Measurements from ENCODE around the gene MAML3. TPM values are rescaled to one million over a fixed set of nuclear protein-coding genes. Genes with fewer than 3 reads are reported as not detected.
A peak's percentile ranks its signal among the peaks of the same experiment; 100 is the strongest.

The MAML3 gene
- total RNA-seq, 2 donors from 2014 or later = 29.2 to 32.2 TPM

DNA sequence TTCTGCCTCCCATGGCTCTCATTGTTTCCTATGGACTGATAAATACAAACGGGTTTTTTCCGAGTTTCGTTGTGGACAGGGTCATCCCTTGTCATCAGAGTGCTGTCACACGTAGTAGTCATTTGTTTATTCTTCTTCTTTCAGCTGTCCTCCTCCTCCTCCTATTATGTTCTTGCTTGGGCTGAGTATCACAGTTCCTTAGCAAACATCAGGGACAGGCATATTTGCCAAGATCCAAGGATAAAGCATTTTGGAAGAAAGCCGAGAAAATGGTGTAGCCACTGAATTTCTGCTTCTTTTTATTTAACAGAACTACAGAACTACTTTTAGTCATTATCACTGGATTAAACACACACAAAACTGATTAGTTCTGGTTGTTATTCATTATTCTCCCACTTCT lies 167.9 kb downstream of the MAML3 start:
- Mint-ChIP-seq H3K4me3 (no peak overlapping the region), H3K9me3 (no peaks in the 10 kb centered on the region), H3K27ac (peak overlapping the region; percentile 54), H3K36me3 (ENCODE audit: low read depth) (peaks cover 3% of the 10 kb centered on the region), H3K4me1 (peaks cover 35% of the 10 kb centered on the region), H3K27me3 (ENCODE audit: insufficient read depth) (no peaks in the 10 kb centered on the region)
- Histone ChIP-seq H3K9me3 (ENCODE audit: control insufficient read depth, low read length) (no peaks in the 10 kb centered on the region), H3K4me1 (ENCODE audit: control insufficient read depth, insufficient read depth, low read length) (peaks cover 23% of the 10 kb centered on the region), H3K27ac (ENCODE audit: low read depth, low read length) (no peak overlapping the region), H3K9ac (ENCODE audit: extremely low read depth, low read length, poor library complexity, severe bottlenecking) (no peak overlapping the region), H3K36me3 (ENCODE audit: control insufficient read depth, insufficient read depth, low read length) (peaks cover 8% of the 10 kb centered on the region), H3K27me3 (ENCODE audit: control insufficient read depth, insufficient read depth, low read length, poor library complexity, severe bottlenecking) (no peaks in the 10 kb centered on the region), H3K4me3 (ENCODE audit: low read length) (peak overlapping the region; percentile 24)
- TF ChIP-seq, protein P1, sequence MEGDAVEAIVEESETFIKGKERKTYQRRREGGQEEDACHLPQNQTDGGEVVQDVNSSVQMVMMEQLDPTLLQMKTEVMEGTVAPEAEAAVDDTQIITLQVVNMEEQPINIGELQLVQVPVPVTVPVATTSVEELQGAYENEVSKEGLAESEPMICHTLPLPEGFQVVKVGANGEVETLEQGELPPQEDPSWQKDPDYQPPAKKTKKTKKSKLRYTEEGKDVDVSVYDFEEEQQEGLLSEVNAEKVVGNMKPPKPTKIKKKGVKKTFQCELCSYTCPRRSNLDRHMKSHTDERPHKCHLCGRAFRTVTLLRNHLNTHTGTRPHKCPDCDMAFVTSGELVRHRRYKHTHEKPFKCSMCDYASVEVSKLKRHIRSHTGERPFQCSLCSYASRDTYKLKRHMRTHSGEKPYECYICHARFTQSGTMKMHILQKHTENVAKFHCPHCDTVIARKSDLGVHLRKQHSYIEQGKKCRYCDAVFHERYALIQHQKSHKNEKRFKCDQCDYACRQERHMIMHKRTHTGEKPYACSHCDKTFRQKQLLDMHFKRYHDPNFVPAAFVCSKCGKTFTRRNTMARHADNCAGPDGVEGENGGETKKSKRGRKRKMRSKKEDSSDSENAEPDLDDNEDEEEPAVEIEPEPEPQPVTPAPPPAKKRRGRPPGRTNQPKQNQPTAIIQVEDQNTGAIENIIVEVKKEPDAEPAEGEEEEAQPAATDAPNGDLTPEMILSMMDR (conservative IDR thresholded peaks at IDR 0.05) = no peak
- 78% methylated on average over 5 of the region's 5 CpGs for WGBS, 2 experiments (ENCODE audit: insufficient coverage in 1 of 2, insufficient read length in 1 of 2)
- DNase-seq = no peak

DNA sequence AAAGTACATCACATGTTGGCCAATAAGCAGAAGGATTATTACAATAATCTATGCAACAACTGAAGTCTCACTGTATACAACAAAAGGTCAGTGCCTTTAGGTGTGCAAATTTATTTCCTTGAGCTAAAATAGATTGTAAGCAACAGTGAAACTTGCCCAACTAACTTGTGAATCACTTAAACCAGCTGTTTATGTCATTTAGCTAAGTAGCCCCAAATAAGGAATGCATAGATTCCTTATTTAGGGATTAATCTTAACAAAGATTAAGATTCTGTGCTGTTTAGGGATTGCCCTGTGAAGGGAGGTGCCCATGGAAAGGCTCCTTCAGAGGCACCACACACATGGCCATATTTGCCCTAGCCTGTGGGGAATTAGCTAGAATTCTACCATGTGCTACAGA lies 168.6 kb downstream of the MAML3 start:
- peaks cover 10% of the 10 kb centered on the region for H3K36me3 ChIP-seq (ENCODE audit: control insufficient read depth, insufficient read depth, low read length)
- H3K27ac ChIP-seq (ENCODE audit: low read depth, low read length) = no peak overlapping the region
- H3K4me3 Mint-ChIP-seq = no peak overlapping the region
- no peaks in the 10 kb centered on the region for H3K27me3 ChIP-seq (ENCODE audit: control insufficient read depth, insufficient read depth, low read length, poor library complexity, severe bottlenecking)
- no peaks in the 10 kb centered on the region for H3K9me3 ChIP-seq (ENCODE audit: control insufficient read depth, low read length)
- no peaks in the 10 kb centered on the region for H3K27me3 Mint-ChIP-seq (ENCODE audit: insufficient read depth)
- TF ChIP-seq, protein P1 (conservative IDR thresholded peaks at IDR 0.05) = no peak
- no peak overlapping the region for H3K9ac ChIP-seq (ENCODE audit: extremely low read depth, low read length, poor library complexity, severe bottlenecking)
- peaks cover 35% of the 10 kb centered on the region for H3K4me1 Mint-ChIP-seq
- peaks cover 5% of the 10 kb centered on the region for H3K36me3 Mint-ChIP-seq (ENCODE audit: low read depth)
- no peak overlapping the region for H3K4me3 ChIP-seq (ENCODE audit: low read length)
- H3K4me1 ChIP-seq (ENCODE audit: control insufficient read depth, insufficient read depth, low read length) = peaks cover 23% of the 10 kb centered on the region
- no peak for DNase-seq
- H3K9me3 Mint-ChIP-seq = no peaks in the 10 kb centered on the region
- no peak overlapping the region for H3K27ac Mint-ChIP-seq

DNA sequence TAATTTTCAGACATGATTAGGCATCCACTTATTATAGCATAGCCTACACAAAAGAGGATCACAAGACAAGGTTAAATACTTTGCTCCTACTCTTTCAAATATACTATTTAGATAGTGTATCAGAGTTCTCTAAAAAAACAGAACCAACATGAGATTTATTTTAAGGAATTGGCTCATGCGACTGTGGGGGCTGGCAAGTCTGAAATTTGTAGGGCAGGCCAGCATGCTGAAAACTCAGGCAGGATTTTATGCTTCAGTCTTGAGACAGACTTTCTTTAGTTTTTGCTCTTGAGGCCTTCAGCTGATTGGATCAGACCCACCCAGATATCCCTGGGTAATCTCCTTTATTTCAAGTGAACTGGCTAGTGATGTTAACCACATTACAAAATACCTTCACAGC lies 169.5 kb downstream of the MAML3 start:
- Histone ChIP-seq H3K9ac (ENCODE audit: extremely low read depth, low read length, poor library complexity, severe bottlenecking) (no peak overlapping the region), H3K27ac (ENCODE audit: low read depth, low read length) (no peak overlapping the region), H3K4me1 (ENCODE audit: control insufficient read depth, insufficient read depth, low read length) (peaks cover 23% of the 10 kb centered on the region), H3K36me3 (ENCODE audit: control insufficient read depth, insufficient read depth, low read length) (peaks cover 19% of the 10 kb centered on the region), H3K27me3 (ENCODE audit: control insufficient read depth, insufficient read depth, low read length, poor library complexity, severe bottlenecking) (no peaks in the 10 kb centered on the region), H3K9me3 (ENCODE audit: control insufficient read depth, low read length) (no peaks in the 10 kb centered on the region), H3K4me3 (ENCODE audit: low read length) (no peak overlapping the region)
- Mint-ChIP-seq H3K27ac (no peak overlapping the region), H3K27me3 (ENCODE audit: insufficient read depth) (no peaks in the 10 kb centered on the region), H3K9me3 (peaks cover 1% of the 10 kb centered on the region), H3K4me1 (peaks cover 33% of the 10 kb centered on the region), H3K36me3 (ENCODE audit: low read depth) (peaks cover 12% of the 10 kb centered on the region), H3K4me3 (no peak overlapping the region)
- DNase-seq = no peak
- WGBS, 2 experiments (ENCODE audit: insufficient coverage in 1 of 2, insufficient read length in 1 of 2) = 94 to 100% methylated on average over 1 of the region's 1 CpG
- TF ChIP-seq, protein P1 (conservative IDR thresholded peaks at IDR 0.05) = no peak
